Stimulated activated CD4-positive, alpha-beta T cell treated with anti-CD3 and anti-CD28 coated beads, TNF-alpha, amount 100 ng/mL, for 48 hours (primary cell): ENCODE measurements around the gene PINLYP.
"Not testable (repeated sequence)": the region's sequence is repeated elsewhere in the genome, so short reads cannot be mapped to it uniquely, and the experiment has no call there.

Source experiments
- DNase-seq, 3 donors: peaks; one replicate each; pipeline ENCODE4 v3.0.0-alpha.2; 2020; ENCODE audit warnings: low read depth in 3 of 3

PINLYP gene

DNA sequence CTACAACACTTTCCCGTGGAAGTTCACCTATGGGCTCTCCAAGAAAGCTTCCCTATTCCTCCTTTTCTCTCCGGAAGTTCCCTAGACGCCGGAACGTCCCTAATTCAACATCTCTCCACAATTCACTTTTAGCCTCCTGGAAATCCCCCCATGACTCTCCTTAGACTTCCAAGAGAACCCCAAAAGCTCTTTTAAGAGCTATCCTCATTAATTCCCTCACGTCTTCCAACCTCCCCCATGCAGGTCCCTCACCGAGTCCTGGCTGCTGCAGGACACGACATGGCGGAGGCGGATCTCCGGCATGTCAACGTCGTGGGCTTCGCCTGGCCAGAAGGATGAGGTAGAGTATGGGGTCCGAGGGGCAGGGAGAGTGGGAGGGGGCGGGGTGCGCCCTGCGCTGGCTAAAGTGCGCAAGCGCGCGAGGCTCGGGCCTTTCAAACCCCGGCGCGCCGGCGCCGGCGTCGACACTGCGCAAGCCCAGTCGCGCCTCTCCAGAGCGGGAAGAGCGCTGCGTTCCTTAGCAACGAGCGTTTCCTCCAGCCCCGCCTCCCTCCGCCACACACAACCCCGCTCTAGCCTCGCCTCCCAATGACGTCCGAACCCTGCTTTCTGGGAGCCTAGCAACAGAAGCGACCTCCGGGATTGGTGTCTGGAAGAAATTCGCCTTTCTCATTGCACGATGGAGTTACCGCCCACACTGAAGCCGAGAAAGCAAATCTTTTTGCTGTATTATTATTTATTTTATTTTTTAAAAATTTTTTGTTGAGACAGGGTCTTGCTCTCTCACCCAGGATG lies at the start of gene PINLYP, which contains the start of gene XRCC1:
Gene PINLYP (plus strand): TSS at position 646 of the 795 bp plus-strand sequence. CDS start 1,391 bp downstream, outside the sequence.
Gene XRCC1 (minus strand): TSS at position 372 of the 795 bp plus-strand sequence. CDS start 69 bp downstream, at position 303.
- peak; percentile 92 to 97 (median 95) for DNase-seq

DNA sequence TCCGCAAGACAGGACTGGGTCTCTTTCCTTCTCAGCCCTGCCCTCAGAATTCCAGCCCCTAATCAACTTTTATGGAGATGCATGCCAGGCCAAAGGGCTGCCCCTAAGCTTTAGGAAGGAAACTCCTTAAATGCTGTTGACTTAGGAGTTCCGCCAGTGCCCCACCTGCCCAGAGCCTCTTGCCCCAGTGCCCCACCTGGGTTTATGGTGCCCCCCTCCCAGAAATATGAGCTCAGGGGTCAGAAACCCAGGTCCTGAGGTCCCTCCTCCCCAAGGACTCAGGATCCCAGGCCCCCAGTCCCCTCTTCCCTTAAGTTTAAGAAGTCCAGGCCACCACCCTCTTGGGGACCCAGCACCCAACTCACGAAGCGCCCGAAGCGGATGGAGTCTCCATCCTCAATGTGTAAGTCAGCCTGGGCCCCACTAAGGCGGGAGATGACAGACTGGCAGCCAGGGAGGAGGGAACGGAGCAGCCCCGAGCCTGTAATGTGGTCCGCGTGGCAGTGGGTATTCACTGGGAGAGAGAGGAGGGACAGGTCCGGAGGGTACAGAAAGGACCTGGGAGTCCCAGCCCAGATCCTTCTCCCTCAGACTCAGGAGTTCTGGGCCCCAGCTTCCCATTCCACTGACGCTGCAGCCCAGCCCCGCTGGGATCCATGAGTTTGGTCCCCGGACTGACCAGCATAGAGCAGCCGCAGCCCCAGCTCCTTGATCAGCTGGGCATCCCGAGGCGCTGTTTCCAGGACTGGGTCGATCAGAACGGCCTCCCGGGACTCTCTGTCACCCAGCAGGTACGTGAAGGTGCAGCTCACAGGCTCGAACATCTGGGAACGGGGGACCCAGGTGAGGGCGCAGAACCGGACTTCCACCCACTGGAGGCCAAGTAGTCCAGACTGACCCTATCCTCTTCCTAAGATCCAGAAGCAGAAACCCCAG lies 49.5 kb upstream of the PINLYP start:
- no peak for DNase-seq

DNA sequence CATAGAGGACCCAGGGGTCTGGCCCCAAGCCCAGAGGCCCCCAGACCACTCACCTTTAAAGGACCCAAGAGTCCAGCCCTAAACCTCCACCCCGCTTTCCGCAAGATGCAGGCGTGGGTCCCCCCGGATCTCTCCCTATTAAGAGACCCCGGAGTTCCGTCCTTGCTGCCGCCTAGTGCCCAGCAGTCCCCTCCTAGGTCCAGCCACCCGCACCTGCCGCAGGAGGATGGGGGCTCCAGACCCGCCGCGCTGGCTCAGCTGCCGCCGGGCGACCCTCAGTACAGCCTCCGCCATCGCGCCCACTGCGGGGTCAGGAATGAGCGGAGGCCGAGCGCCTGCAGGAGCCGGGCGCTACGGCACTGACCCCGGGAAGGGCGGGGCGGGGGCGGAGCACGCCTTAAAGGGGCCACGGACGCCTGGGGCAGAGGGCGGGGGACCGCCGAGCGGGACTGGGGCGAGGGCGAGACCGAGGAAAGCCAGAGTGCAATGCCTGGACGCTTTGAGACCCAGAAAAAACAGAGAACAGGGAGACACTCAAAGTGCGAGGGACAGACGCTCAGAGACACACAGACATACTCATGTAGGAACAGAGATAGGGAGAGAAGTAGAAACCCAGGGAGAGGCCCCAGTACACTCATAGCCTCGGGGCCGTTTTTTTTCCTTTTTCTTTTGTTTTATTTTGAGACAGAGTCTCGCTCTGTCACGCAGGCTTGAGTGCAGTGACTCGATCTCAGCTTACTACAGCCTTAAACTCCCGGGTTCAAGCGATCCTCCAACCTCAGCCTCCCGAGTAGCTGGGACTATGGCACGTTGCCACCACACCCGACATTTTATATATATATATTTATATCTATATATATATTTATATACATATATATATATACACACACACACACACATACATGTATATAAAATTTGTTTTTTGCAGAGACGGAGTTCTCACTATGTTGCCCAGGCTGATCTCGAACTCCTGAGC lies 48.4 kb upstream of the PINLYP start, which contains the start of gene ETHE1:
Gene ETHE1 (minus strand): TSS at position 318 of the 976 bp plus-strand sequence. CDS start 24 bp downstream, at position 294.
- peak; percentile 54 to 78 (median 61) for DNase-seq

DNA sequence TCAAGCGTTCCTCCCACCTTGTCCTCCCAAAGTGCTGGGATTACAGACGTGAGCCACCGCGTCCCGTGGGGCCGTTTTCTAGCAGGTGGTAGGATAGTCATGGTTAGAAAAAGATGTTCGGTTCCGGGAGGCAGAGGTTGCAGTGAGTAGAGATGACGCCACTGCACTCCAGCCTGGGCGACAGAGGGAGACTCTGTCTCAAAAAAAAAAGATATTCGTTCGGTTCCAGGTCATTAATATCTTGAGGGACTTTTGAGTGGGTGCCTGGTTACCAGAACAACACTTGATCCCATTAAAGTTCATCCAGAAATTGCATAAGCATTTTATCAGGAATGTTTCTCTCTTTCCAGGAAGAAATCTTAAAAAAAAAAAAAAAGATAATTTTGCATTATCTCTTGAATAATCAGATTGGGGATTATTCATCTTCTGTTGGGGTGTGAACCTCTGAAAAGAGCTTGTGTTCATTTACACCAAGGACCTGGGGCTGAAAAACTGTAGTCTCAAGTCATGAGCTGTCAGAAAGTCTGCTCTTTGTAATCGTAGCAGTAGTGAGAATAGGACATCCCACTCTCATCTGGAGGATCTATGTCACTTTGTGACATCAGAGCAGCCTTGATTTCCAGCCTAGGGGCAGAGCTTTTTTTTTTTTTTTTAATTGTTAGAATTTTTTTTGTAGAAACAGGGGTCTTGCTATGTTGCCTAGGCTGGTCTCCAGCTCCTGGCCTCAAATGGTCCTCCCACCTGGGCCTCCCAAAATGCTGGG lies 47.6 kb upstream of the PINLYP start:
- no peak for DNase-seq

DNA sequence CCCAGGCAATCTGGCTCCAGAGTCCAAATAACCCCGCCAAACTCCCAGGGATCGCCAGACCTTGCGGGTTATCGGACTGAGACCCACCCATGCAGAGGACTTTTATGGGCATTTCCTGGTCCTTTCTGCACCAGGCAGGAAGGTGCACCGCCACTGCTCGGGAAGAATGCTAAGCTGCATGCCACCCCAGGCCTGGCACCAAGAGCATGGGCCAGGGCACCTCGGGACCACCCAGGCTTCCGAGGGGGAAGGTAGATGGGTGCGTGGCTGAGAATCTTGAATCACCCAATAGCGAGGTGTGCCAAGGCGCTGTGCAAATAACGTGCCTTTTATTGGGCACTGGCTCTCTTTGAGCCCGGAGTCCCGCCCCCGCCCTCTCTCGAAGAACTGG lies 43.0 kb upstream of the PINLYP start:
- no peak for DNase-seq

DNA sequence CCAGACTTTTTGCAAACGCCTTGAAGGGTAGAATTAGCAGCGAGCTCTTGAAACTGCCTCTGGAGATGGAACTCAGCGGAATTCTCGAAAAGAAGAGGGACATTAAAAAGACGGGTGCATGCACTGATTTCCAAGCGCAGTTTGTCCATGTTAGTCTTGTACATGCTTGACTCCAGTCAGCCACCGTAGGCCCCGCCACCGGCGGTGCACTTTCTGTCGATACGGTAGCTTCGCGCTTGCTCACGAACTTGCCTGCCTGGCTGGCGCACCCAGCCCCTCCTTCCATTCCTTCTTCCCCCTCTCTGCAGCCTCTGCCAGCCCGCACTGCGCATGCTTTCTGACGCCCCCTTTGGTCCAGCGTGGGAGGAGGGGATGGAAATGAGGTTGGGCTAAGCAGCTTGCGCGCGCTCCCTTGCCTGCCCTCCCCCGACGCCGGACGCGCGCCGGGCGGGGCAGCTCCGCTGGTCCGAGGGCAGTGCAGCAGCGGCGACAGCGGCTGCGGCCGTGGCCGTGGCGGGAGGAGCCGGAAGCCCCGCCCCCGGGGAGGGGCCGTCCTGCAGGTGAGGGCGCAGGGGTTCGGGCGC lies 42.5 kb upstream of the PINLYP start, which contains the start of gene ZNF575:
Gene ZNF575 (plus strand): TSS at position 227 of the 584 bp plus-strand sequence. CDS start 1,235 bp downstream, outside the sequence.
- DNase-seq, result peak; percentile 68 to 87 (median 82)

DNA sequence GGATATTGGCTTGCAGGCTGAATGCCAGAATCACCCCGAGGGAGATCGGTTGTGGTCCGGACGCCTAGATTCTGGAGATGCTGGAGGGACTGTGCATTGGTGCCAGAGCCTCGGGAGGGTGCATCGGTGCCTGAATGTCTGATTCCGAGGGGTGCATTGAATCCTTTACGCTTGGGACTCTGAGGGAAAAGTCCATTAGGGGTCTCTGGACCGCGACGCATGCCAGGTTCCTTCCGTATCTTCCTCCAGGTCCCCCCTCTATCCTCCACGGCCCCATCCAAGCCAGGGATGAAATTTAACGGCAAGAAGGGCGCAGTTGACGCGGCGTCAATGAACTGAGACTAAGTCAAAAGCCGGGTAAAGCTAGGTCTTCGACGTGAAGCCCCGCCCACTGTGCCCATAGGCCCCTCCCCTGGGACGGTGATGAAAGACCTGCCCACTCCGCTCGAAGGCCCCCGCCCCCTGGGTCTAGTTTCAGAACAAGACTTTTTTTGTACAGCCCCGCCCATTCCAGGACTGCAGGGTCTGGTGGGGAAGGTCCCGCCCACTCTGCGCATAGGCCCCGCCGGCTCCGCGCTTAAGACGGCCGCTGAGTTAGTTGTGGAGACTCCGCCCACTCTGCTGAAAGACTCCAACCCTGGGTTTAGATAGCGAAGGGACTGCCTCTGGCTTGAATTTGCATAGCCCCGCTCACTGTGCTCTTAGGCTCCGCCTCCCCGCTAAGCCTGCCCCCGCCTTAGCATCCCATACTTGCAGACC lies 41.9 kb upstream of the PINLYP start:
- DNase-seq, result peak; percentile 88 to 98 (median 97)

DNA sequence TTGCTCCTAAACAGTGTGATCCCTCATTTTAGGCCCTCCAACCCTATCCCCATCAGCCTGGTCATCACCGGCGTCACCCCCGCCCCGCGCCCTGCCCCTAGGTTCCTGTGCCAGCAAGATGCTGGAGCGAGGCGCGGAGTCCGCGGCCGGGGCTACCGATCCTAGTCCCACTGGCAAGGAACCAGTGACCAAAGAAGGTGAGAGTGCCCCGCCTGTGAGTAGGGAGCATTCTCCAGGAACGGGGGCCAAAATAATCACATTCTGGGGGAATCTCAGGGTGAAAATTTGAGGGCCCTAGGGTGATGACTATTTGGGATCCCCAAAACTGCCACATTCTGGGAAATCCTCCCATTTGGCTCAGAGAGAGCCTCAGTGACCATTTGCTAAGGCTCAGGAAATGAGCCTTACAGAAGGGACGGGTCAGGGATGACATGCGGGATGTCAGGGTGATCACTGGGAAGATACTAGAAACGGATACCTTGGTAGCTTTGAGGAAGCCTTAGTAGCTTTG lies 41.2 kb upstream of the PINLYP start:
- no peak for DNase-seq

DNA sequence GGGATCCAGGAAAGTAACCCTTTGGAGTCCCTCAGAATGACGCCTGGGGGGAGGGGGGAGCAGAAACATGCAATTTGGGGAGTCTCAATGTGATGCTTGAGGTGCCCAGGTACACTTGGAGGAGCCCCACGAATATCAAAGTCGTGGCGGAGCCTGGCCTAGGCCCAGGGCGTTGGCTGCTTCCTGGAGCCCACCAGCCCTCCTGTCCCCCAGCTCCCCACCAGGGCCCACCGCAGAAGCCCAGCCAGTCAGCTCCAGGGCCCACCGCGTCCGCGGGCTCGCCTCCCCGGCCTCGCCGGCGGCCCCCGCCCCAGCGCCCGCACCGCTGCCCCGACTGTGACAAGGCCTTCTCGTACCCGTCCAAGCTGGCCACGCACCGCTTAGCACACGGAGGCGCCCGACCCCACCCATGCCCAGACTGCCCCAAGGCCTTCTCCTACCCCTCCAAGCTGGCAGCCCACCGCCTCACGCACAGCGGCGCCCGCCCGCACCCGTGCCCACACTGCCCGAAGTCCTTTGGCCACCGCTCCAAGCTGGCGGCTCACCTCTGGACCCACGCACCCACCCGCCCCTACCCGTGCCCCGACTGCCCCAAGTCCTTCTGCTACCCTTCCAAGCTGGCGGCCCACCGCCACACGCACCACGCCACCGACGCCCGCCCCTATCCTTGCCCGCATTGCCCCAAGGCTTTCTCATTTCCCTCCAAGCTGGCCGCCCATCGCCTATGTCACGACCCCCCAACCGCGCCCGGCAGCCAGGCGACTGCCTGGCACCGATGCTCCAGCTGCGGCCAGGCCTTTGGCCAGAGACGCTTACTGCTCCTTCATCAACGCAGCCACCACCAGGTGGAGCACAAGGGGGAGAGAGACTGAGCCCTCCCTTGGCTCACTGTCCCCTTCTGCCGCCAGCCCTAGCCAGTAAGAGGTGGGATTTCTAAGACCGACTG lies 40.5 kb upstream of the PINLYP start:
- peak in 1 of 3 donors; percentile 37 for DNase-seq

DNA sequence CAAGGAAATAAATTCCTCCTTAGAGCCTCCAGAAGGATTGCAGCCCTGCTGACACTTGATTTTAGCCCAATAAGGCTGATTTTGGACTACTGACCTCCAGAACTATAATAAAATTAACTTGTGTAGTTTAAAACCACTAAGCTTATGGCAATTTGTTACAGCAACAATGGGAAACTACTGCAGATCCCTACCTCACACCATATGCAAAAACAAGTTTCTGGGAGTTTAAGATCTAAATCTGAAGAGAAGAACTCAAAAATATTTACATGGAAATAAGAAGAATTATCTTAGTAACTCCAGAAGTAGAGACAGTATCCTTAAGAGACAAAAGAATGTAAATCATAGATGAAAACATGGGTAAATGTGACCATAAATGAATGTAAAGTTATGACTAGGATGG lies 36.7 kb upstream of the PINLYP start:
- no peak for DNase-seq

DNA sequence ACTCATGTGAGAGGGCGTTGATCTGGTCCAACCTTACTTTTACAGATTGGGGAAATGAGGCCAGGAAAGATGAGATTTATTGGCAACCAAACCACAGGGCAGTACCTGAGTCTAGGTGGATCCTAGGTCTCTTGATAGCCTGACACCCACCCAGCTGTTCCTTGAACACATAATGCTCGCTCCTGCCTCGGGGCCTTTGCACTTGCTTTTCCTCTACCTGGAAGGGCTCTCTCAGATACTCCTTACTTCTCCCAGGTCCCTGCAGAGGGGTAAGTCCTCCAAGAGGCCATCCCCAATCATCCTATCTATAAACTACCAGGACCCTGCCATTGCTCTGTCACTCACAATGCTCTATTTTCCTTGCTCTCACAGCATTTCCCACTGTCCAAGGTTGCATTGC lies 35.2 kb upstream of the PINLYP start:
- no peak for DNase-seq

DNA sequence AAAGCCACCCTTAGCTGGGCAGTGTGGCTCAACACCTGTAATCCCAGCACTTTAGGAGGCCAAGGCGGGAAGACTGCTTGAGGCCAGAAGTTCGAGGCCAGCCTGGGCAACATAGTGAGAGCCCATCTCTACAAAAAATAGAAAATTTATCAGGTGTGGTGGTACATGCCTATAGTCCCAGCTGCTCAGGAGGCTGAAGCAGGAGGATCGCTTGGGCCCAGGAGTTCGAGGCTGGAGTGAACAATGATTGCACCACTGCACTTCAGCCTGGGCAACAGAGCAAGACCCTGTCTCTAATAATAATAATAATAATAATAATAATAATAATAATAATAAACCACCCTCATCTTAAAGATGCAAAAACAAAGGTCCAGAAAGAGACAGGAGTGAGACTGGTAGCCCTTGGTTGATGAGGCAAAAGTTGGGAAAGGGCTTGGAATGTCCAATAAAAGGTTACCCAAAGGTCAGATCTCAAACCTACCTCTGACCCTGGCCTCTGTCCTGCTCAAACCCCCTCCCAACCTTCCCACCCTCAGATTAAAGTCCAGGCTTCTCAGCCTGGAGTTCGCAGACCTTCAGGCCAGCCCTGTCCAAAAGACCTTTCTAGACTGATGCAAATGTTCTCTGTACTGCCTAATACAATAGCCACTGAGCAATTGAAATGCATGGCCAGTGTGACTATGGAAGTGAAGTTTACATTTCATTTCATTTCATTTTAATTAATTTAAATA lies 33.5 kb upstream of the PINLYP start:
- DNase-seq, result no peak

DNA sequence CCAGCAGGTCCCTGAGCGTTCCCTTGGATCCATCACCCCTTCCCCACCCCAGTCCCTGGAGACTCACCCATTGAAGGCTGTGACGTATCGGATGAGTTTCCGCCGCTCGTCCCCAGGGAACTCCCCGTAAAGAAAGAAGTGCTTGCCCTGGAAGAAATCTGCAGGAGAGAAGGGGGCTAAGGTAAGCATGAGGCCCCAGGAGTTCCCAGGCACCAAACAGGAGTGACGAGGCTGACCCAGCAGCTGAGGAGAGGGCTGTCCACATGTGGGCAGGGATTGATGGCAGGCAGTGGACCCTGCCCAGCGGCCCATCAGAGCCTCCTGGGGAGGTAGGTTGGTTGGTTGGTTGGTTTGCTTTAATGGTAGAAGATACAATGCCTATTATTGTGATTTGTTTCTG lies 31.5 kb upstream of the PINLYP start:
- no peak for DNase-seq

DNA sequence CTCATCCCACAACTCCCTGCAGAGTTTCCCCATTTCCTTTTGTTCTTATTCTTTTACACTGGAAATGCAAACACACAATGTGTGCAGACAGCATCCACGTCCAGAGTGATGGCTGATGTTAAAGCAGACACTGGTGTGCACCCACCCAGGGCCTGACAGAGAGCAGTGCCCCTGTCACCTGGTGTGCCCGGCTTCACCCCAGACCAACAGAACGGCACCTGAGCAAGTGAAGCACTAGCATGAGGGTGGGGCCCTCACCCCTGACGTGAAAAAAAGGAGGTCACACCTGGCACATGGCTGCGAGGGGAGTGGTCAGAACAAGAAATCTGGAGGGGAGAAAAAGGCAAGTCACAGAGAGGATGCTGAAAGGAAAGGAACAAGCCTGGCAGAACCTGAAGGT lies 30.3 kb upstream of the PINLYP start:
- DNase-seq, result no peak

DNA sequence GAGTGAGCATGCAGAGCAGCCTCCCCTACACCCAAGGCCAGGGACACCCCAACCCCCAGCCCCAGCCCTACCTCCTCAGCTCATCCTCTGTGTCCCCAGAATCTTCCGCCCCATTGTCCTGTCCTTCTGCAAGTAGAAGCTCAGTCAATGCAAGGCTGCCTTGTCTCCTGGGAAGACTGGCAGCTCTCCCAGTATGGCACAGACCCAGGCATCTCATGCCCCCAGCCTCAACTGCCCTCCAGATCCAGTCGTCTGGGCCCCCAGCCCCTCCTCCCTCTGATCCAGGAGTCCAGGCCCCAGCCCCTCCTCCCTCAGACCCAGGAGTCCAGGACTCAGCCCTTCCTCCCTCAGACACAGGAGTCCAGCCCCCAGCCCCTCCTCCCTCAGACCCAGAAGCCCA lies 29.6 kb upstream of the PINLYP start:
- no peak for DNase-seq

DNA sequence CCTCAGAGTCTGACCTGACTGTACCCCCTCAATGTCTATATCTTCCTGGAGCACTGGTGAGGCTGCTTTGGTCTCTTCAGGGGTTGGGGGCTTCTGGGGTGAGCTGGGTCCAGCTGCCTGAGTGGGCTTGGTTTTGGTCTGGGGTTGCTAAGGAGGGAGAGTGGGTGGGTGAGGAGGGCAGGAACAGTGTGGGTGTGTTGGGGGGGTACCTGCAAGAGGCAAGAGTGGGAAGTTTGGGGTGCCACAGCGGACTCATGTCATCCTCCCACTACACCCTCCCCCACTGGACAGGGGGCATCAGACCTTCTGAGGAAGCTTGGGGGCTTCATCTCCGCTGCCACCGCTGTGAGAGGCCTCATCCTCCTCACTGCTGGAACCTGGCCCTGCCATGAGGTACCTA lies 29.0 kb upstream of the PINLYP start:
- no peak for DNase-seq

DNA sequence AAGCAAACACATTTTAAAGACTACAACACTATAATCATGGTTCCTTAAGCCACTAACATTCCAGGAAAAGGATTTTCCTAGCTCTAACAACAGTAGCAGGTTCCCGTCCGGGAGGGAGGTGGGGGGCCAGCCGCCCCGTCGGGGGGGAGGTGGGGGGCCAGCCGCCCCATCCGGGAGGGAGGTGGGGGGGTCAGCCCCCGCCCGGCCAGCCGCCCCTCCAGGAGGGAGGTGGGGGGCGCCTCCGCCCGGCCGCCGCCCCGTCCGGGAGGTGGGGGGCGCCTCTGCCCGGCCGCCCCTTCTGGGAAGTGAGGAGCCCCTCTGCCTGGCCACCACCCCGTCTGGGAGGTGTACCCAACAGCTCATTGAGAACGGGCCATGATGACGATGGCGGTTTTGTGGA lies 27.7 kb upstream of the PINLYP start:
- not testable (repeated sequence) for DNase-seq
